ENCODE data around the gene FILIP1.

The FILIP1 gene

DNA sequence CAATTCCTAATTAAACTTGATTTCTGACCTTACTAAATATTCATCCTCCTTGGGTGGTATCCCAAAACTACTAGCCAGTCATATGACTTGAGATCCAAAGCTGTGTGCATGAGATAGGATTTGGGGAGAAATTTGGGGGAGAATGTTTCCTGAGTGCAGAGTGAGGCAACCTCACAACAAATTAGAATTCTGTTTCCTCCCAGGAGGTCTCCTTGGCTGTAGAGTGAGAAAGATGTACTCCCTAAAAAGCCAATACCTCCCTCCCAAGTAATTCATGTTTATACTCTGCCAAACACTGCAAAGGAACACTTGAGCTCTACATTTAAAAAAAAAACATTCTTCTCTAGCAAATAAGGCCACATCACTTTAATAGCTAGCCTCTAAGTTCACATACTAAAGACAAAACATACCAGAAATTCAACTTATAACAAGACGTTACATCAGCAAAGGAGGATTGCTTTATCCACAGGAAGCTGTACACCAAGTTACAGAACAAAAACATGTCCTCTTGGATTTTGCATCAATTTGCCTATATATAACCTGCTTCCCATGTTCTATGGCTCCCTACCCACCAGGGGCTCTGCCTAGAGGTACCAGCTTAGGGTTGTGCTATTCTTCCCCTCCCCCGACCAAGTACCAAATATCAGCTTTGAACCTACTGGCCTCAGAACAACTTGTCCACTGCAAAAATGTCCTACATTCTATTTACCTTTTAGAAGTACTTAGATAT, 193.6 kb downstream of the FILIP1 start:
- Mint-ChIP-seq H3K4me3 (no peak overlapping the region), H3K27ac (no peak overlapping the region), H3K4me1 (no peaks in the 10 kb centered on the region), H3K9me3 (no peaks in the 10 kb centered on the region), H3K36me3 (no peaks in the 10 kb centered on the region), H3K27me3 (no peaks in the 10 kb centered on the region)

GRCh38 chr6:75296811-75297779, 196.5 kb downstream of the FILIP1 start:
- no peaks in the 10 kb centered on the region for H3K9me3 Mint-ChIP-seq
- no peaks in the 10 kb centered on the region for H3K36me3 Mint-ChIP-seq
- H3K27ac Mint-ChIP-seq, result no peak overlapping the region
- no peaks in the 10 kb centered on the region for H3K4me1 Mint-ChIP-seq
- H3K27me3 Mint-ChIP-seq, result no peaks in the 10 kb centered on the region
- no peak overlapping the region for H3K4me3 Mint-ChIP-seq

DNA sequence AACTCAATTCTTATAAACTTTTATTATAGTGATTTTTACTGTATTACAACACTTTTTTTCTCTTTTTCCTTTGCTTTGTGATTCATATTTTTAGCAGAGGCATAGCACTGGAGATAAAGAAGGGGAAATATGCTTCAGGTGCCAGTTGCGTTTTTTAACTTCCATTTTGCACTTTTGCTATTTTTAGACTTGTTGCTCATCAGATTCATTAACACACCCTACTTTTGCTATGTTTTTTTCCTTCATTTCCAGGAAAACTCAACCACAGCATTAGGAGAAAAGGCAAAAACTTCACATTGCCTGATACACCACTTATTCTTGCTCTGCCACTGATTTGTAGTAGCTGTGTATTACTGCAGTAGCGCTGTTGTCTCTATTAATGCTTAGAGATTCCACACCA, 201.0 kb downstream of the FILIP1 start:
- H3K4me1 Mint-ChIP-seq, result peaks cover 20% of the 10 kb centered on the region
- no peaks in the 10 kb centered on the region for H3K27me3 Mint-ChIP-seq
- H3K36me3 Mint-ChIP-seq, result peaks cover 2% of the 10 kb centered on the region
- H3K9me3 Mint-ChIP-seq, result no peaks in the 10 kb centered on the region
- no peak overlapping the region for H3K4me3 Mint-ChIP-seq
- H3K27ac Mint-ChIP-seq, result no peak overlapping the region

- no peaks in the 10 kb centered on the region for H3K27me3 Mint-ChIP-seq
- no peak overlapping the region for H3K27ac Mint-ChIP-seq
- no peaks in the 10 kb centered on the region for H3K9me3 Mint-ChIP-seq
- H3K4me3 Mint-ChIP-seq, result no peak overlapping the region
- H3K36me3 Mint-ChIP-seq, result peaks cover 4% of the 10 kb centered on the region
- peaks cover 28% of the 10 kb centered on the region for H3K4me1 Mint-ChIP-seq
Observed at GRCh38 chr6:75291744-75292143, 201.9 kb downstream of the FILIP1 start.

DNA sequence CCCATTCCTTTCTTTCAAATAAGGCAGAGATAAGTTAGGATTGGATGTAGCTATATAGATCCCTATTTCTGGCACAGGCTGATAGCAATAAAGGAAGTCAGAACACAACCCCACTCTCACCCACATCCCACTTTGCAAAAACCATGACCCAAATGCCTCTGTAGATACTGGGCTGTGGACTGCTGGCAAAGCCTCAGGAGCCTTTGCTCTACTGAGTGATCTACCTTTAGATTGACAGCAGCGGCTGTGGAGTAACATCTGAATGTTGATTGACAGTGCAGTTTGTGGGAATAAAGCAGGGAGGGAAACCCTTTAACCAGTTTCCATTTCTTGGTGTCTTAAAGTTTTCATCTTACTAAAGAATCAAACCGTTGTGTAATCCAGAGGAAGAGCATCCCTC, 202.3 kb downstream of the FILIP1 start:
- peaks cover 5% of the 10 kb centered on the region for H3K36me3 Mint-ChIP-seq
- H3K4me1 Mint-ChIP-seq, result peaks cover 33% of the 10 kb centered on the region
- no peak overlapping the region for H3K27ac Mint-ChIP-seq
- no peaks in the 10 kb centered on the region for H3K27me3 Mint-ChIP-seq
- H3K9me3 Mint-ChIP-seq, result no peaks in the 10 kb centered on the region
- H3K4me3 Mint-ChIP-seq, result no peak overlapping the region

DNA sequence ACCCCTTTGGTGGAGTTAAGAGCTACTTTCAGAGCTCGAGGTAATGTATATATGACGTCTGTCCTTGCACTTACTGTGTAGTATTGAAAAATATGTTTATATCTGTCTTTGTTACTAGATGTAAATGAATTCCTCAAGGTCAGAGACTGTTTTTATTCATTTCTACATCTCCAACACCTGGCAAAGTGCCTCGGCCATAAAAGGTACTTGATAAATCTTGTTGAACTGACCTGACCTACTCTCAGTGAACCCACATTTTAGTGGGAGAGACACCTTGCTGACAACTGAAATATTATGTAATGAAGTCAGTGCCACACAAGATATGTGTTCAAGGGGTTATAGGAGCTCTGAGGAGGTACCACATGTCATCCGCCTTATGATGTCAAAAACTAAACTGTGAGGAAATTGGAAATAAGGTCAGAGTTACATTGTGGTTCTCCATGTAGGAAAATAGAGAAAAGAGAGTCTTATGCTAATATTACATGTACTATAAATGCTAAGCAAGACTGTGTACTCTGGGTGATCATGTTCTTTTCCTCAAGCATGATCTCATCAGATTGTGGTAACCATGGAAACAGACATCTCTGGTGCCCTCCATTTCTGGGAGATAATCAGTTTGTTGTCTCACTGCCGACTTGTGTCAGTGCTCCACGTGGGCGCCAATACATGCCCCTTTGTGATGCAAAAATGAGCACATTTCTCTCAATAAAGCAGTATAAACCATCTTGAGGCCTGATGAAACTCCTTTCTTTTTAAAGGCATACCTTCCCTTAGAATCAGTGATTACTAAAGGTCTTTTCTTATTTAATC, 203.3 kb downstream of the FILIP1 start:
- H3K4me3 Mint-ChIP-seq, result no peak overlapping the region
- H3K36me3 Mint-ChIP-seq, result peaks cover 5% of the 10 kb centered on the region
- H3K4me1 Mint-ChIP-seq, result peaks cover 35% of the 10 kb centered on the region
- H3K27ac Mint-ChIP-seq, result no peak overlapping the region
- H3K9me3 Mint-ChIP-seq, result no peaks in the 10 kb centered on the region
- no peaks in the 10 kb centered on the region for H3K27me3 Mint-ChIP-seq

- Mint-ChIP-seq H3K4me3 (no peak overlapping the region), H3K9me3 (no peaks in the 10 kb centered on the region), H3K27ac (peak overlapping the region; percentile 17), H3K27me3 (no peaks in the 10 kb centered on the region), H3K4me1 (peaks cover 35% of the 10 kb centered on the region), H3K36me3 (peaks cover 5% of the 10 kb centered on the region)
Observed at GRCh38 chr6:75288023-75288422, 205.6 kb downstream of the FILIP1 start.

- Mint-ChIP-seq H3K27me3 (no peaks in the 10 kb centered on the region), H3K27ac (peak overlapping the region; percentile 77), H3K36me3 (peaks cover 5% of the 10 kb centered on the region), H3K4me3 (peak overlapping the region; percentile 42), H3K4me1 (peaks cover 40% of the 10 kb centered on the region), H3K9me3 (no peaks in the 10 kb centered on the region)
Observed at GRCh38 chr6:75287424-75287823, 206.2 kb downstream of the FILIP1 start.

GRCh38 chr6:75286955-75287354, 206.6 kb downstream of the FILIP1 start:
- no peaks in the 10 kb centered on the region for H3K9me3 Mint-ChIP-seq
- H3K4me1 Mint-ChIP-seq, result peaks cover 43% of the 10 kb centered on the region
- H3K27me3 Mint-ChIP-seq, result no peaks in the 10 kb centered on the region
- no peak overlapping the region for H3K4me3 Mint-ChIP-seq
- H3K27ac Mint-ChIP-seq, result peak overlapping the region; percentile 77
- peaks cover 5% of the 10 kb centered on the region for H3K36me3 Mint-ChIP-seq

DNA sequence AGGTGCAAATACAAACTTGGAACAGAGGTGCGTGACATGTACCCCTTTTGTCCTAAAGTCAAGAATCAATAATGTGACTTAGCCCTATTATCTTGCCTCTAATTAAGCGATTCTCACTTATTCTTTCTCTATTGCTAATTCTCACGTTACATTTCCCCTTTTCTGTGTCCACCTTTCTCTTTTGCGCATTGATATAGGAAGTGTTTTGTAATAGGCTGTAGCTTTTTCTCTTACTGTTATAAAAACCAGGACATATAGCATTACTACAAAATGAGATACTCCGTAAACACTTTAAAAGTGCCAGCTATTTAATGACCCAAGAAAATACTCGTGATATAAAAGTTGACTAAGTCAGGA, 208.3 kb downstream of the FILIP1 start:
- Mint-ChIP-seq H3K27me3 (no peaks in the 10 kb centered on the region), H3K4me1 (peaks cover 57% of the 10 kb centered on the region), H3K4me3 (no peak overlapping the region), H3K9me3 (no peaks in the 10 kb centered on the region), H3K36me3 (peaks cover 5% of the 10 kb centered on the region), H3K27ac (no peak overlapping the region)

DNA sequence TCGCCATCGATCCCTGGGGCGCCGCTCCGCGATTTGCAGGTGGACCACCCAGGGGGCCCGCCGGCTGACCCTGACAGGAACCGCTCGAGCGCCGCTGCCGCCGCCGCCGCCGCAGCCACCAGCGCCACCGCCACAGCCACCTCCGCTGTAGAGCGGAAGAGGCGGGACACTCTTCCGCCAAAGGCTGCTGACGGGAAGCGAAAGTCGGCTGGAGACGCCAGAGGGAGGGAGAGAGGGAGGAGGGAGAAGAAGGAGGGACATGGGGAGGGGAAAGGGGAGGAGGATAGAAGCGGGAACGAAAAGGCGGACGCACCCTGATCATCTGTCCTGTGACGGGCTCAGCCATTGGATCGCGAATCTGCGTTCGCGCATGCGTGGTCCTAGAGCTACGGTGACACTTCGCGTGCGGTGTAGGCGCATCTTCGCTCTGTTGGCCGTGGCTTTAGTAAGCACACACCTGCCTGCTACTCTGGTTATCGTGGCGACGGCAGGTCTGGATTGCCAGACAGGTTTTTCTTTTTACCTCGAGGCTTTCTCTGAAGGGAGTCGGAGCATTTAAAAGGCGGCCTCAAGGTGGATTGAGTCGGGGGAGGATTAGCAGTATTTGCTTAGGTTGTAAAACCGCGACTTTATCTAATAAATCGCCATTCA, 208.8 kb downstream of the FILIP1 start, which contains the start of gene TMEM30A:
Gene TMEM30A, minus strand, starts transcription at position 161 of the 651 bp plus-strand sequence. Its CDS starts 154 bp downstream, at position 7.
- Mint-ChIP-seq H3K27me3 (no peaks in the 10 kb centered on the region), H3K36me3 (peaks cover 6% of the 10 kb centered on the region), H3K9me3 (no peaks in the 10 kb centered on the region), H3K27ac (no peak within 1 kb of the TSS), H3K4me1 (peaks cover 58% of the 10 kb centered on the region), H3K4me3 (no peak within 1 kb of the TSS)

DNA sequence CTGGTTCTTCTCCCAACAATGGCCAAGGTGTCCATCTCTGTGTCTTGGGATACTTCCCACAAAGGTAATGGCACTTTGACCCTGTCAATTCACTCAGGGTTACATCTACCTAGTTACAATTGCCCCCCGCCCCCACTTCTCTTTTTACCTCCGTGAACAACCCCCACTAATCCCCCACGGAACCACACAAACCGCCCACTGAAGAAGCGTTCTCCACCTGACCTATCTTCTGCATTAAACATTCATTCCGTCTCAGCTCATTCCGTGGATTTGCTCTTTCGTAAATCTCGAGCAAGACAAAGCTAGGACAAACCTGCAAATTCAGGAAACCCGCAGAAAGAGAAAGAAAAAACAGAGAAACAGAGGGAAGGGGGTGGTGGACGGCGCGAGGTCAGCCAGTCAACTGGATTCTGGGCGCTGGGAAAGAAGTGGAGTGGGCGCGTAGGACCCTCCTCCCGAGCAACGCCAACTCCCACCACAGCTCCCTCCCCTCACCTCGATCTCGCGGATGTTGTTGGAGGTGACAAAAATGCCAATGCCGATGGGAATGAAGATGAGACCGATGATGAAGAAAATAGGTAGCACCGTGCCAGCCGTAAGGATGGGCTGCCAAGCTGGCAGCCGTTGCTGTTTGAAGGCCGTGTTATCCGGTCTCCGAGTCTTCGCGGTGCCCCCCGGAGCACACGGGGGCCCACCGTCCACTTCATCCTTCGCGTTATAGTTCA, 209.5 kb downstream of the FILIP1 start:
- no peak overlapping the region for H3K27ac Mint-ChIP-seq
- no peaks in the 10 kb centered on the region for H3K9me3 Mint-ChIP-seq
- H3K4me3 Mint-ChIP-seq, result no peak overlapping the region
- peaks cover 61% of the 10 kb centered on the region for H3K4me1 Mint-ChIP-seq
- peaks cover 6% of the 10 kb centered on the region for H3K36me3 Mint-ChIP-seq
- no peaks in the 10 kb centered on the region for H3K27me3 Mint-ChIP-seq

- peaks cover 61% of the 10 kb centered on the region for H3K4me1 Mint-ChIP-seq
- H3K4me3 Mint-ChIP-seq, result no peak overlapping the region
- no peaks in the 10 kb centered on the region for H3K27me3 Mint-ChIP-seq
- peaks cover 10% of the 10 kb centered on the region for H3K36me3 Mint-ChIP-seq
- peak overlapping the region; percentile 81 for H3K27ac Mint-ChIP-seq
- H3K9me3 Mint-ChIP-seq, result no peaks in the 10 kb centered on the region
Observed at GRCh38 chr6:75282706-75283105, 210.9 kb downstream of the FILIP1 start.

DNA sequence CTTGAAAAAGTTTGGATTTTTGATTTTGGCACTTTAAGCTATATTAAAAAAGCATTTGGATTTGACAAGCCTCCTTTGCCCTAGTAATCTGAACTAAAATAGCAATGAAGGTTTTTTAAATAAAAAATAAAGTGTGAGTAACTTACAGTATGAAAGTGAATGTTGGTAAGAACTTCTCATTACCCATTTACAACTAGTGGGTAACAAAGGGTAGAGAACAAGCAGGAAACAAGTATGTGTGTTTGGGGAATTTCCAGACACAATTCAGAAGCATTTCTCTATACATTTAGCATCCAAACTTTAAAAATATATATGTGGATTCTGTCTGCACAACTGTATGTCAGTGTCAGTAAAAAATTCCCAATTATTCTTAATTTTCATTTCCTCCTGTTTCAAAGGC, 211.9 kb downstream of the FILIP1 start:
- Mint-ChIP-seq H3K36me3 (peaks cover 11% of the 10 kb centered on the region), H3K27me3 (no peaks in the 10 kb centered on the region), H3K4me3 (peak overlapping the region; percentile 79), H3K9me3 (no peaks in the 10 kb centered on the region), H3K27ac (peak overlapping the region; percentile 73), H3K4me1 (peaks cover 56% of the 10 kb centered on the region)

Measured in activated naive CD4-positive, alpha-beta T cell treated with anti-CD3 and anti-CD28 coated beads, Interleukin-2, amount 50 U/mL, for 24 hours (primary cell).